ENCODE data around the gene PDP2. TPM values are rescaled to one million over a fixed set of nuclear protein-coding genes. Genes with fewer than 3 reads are reported as not detected.
A peak's percentile ranks its signal among the peaks of the same experiment; 100 is the strongest.

Gene PDP2
- polyA plus RNA-seq, 1 donor from 2014 or later, result 4.2 TPM

- Histone ChIP-seq H3K9ac (ENCODE audit: low read length) (peak within 1 kb of the TSS; percentile 97), H3K27ac (ENCODE audit: low read length) (peak within 1 kb of the TSS; percentile 86), H3K9me3 (ENCODE audit: low read length) (no peaks in the 10 kb centered on the region), H3K4me3 (ENCODE audit: low read length) (peak within 1 kb of the TSS; percentile 99), H4K20me1 (ENCODE audit: insufficient read depth) (peaks cover 5% of the 10 kb centered on the region), H3K9me2 (ENCODE audit: insufficient read depth, low read length) (no peaks in the 10 kb centered on the region), H3K79me2 (replicated peaks; ENCODE audit: insufficient read depth, low read length) (peaks cover 10% of the 10 kb centered on the region), H3F3A (ENCODE audit: insufficient read depth, low read length, poor library complexity, severe bottlenecking) (no peaks in the 10 kb centered on the region), H3K27me3 (ENCODE audit: insufficient read depth, low read depth, low read length) (no peaks in the 10 kb centered on the region), H3K36me3 (ENCODE audit: insufficient read depth, low read length) (no peaks in the 10 kb centered on the region), H3K4me2 (ENCODE audit: low read length) (peak within 1 kb of the TSS; percentile 59), H2AFZ (ENCODE audit: low read depth, low read length) (peak within 1 kb of the TSS; percentile 92)
- TF ChIP-seq POLR2AphosphoS5 (IDR thresholded peaks at IDR 0.05) (no peak), EP300 (conservative IDR thresholded peaks at IDR 0.05; ENCODE audit: poor library complexity, severe bottlenecking) (no peak), REST (IDR thresholded peaks at IDR 0.05; ENCODE audit: borderline replicate concordance) (no peak), TAF1 (IDR thresholded peaks at IDR 0.05; ENCODE audit: low read depth) (no peak), EZH2 (IDR thresholded peaks at IDR 0.05; ENCODE audit: borderline replicate concordance, insufficient read depth, low read length, poor library complexity, severe bottlenecking) (no peak), SMC3 (conservative IDR thresholded peaks at IDR 0.05; ENCODE audit: poor library complexity) (no peak), CTCF (IDR thresholded peaks at IDR 0.05; ENCODE audit: poor library complexity, severe bottlenecking) (no peak)
These were observed 55.1 kb downstream of the PDP2 start, which contains the start of gene CES2 for GRCh38 chr16:66935314-66936011. TSS of gene CES2 (plus strand) at chr16:66935516. CDS start at chr16:66935636, 120 bp downstream.

GRCh38 chr16:66936462-66936861, 56.1 kb downstream of the PDP2 start:
- no peaks in the 10 kb centered on the region for H3K9me2 ChIP-seq (ENCODE audit: insufficient read depth, low read length)
- peaks cover 5% of the 10 kb centered on the region for H4K20me1 ChIP-seq (ENCODE audit: insufficient read depth)
- H3F3A ChIP-seq (ENCODE audit: insufficient read depth, low read length, poor library complexity, severe bottlenecking), result no peaks in the 10 kb centered on the region
- no peak overlapping the region for H3K4me2 ChIP-seq (ENCODE audit: low read length)
- H3K27ac ChIP-seq (ENCODE audit: low read length), result no peak overlapping the region
- H2AFZ ChIP-seq (ENCODE audit: low read depth, low read length), result no peak overlapping the region
- no peak overlapping the region for H3K9ac ChIP-seq (ENCODE audit: low read length)
- H3K36me3 ChIP-seq (ENCODE audit: insufficient read depth, low read length), result no peaks in the 10 kb centered on the region
- peak overlapping the region; percentile 99 for H3K4me3 ChIP-seq (ENCODE audit: low read length)
- peaks cover 10% of the 10 kb centered on the region for H3K79me2 ChIP-seq (replicated peaks; ENCODE audit: insufficient read depth, low read length)
- H3K9me3 ChIP-seq (ENCODE audit: low read length), result no peaks in the 10 kb centered on the region
- TF ChIP-seq TAF1 (IDR thresholded peaks at IDR 0.05; ENCODE audit: low read depth) (no peak), REST (IDR thresholded peaks at IDR 0.05; ENCODE audit: borderline replicate concordance) (no peak), EZH2 (IDR thresholded peaks at IDR 0.05; ENCODE audit: borderline replicate concordance, insufficient read depth, low read length, poor library complexity, severe bottlenecking) (no peak), RAD21 (conservative IDR thresholded peaks at IDR 0.05) (no peak), SMC3 (conservative IDR thresholded peaks at IDR 0.05; ENCODE audit: poor library complexity) (no peak), MXI1 (conservative IDR thresholded peaks at IDR 0.05; ENCODE audit: poor library complexity, severe bottlenecking) (no peak), CTCF (IDR thresholded peaks at IDR 0.05; ENCODE audit: poor library complexity, severe bottlenecking) (no peak), EP300 (conservative IDR thresholded peaks at IDR 0.05; ENCODE audit: poor library complexity, severe bottlenecking) (no peak), POLR2AphosphoS5 (IDR thresholded peaks at IDR 0.05) (no peak)
- no peaks in the 10 kb centered on the region for H3K27me3 ChIP-seq (ENCODE audit: insufficient read depth, low read depth, low read length)
